HepG2 (cell line): Measurements from ENCODE around the gene PARN. TPM values are rescaled to one million over a fixed set of nuclear protein-coding genes. Genes with fewer than 3 reads are reported as not detected.
A peak's percentile ranks its signal among the peaks of the same experiment; 100 is the strongest.

Experiments
- BRCA1 ChIP-seq: sonication (generic); formaldehyde crosslinking; IDR thresholded peaks from 2 replicates; pipeline ENCODE4 v1.4.0; 2020; ENCODE audit warnings: missing genetic modification reagents
- CBFB ChIP-seq: sonication (generic); formaldehyde crosslinking; IDR thresholded peaks from 2 replicates; pipeline ENCODE4 v1.4.0; 2020; ENCODE audit warnings: missing genetic modification reagents
- CEBPG ChIP-seq: IDR thresholded peaks from 2 replicates; pipeline ENCODE4 v1.6.1; 2016
- CREB1 ChIP-seq, 2 experiments: fragments of 450-650 bp in 1 of 2; IDR thresholded peaks; 2 replicates each; pipeline ENCODE4 v1.6.1; 2016 to 2017; ENCODE audit warnings: control low read depth in 1 of 2, mild to moderate bottlenecking in 1 of 2, missing compliant biosample characterization in 1 of 2, missing genetic modification characterization in 1 of 2
- HDAC2 ChIP-seq: sonication (generic); formaldehyde crosslinking; IDR thresholded peaks from 2 replicates; pipeline ENCODE4 v1.4.0; 2020; ENCODE audit warnings: missing genetic modification reagents
- NFATC3 ChIP-seq: sonication (generic); formaldehyde crosslinking; IDR thresholded peaks from 2 replicates; pipeline ENCODE4 v1.5.1; 2020; ENCODE audit warnings: mild to moderate bottlenecking, missing genetic modification reagents
- NFIC ChIP-seq: IDR thresholded peaks from 2 replicates; pipeline ENCODE4 v1.6.1; 2012; ENCODE audit warnings: mild to moderate bottlenecking, low read length, inconsistent platforms
- SNAPC4 ChIP-seq: sonication (generic); formaldehyde crosslinking; IDR thresholded peaks from 2 replicates; pipeline ENCODE4 v1.4.0; 2020; ENCODE audit warnings: mild to moderate bottlenecking, missing genetic modification reagents
- SUZ12 ChIP-seq: fragments of 150-350 bp; IDR thresholded peaks from 2 replicates; pipeline ENCODE4 v1.6.1; 2014; ENCODE audit warnings: low read depth, low read length
- TBP ChIP-seq: sonication (generic); formaldehyde crosslinking; IDR thresholded peaks from 2 replicates; pipeline ENCODE4 v1.5.0; 2020; ENCODE audit warnings: missing genetic modification reagents
- THYN1 ChIP-seq: sonication (generic); formaldehyde crosslinking; IDR thresholded peaks from 2 replicates; pipeline ENCODE4 v1.8.1; 2023; ENCODE audit warnings: low read depth, mild to moderate bottlenecking, moderate library complexity, missing genetic modification reagents, borderline replicate concordance
- YEATS4 ChIP-seq: sonication (generic); formaldehyde crosslinking; IDR thresholded peaks from 2 replicates; pipeline ENCODE4 v1.4.0; 2020; ENCODE audit warnings: missing genetic modification reagents, borderline replicate concordance
- ZNF10 ChIP-seq: sonication (generic); formaldehyde crosslinking; IDR thresholded peaks from 2 replicates; pipeline ENCODE4 v1.4.0; 2020; ENCODE audit warnings: mild to moderate bottlenecking, low read depth, missing genetic modification reagents, borderline replicate concordance
- ZNF552 ChIP-seq: sonication (generic); formaldehyde crosslinking; IDR thresholded peaks from 2 replicates; pipeline ENCODE4 v1.9.0; 2022; ENCODE audit warnings: missing genetic modification reagents, mild to moderate bottlenecking, borderline replicate concordance
- ZNF569 ChIP-seq: sonication (generic); formaldehyde crosslinking; IDR thresholded peaks from 2 replicates; pipeline ENCODE4 v1.5.0; 2020; ENCODE audit warnings: mild to moderate bottlenecking, missing genetic modification reagents, moderate library complexity, borderline replicate concordance
- ZNF614 ChIP-seq: IDR thresholded peaks from 2 replicates; pipeline ENCODE4 v1.6.1; 2018; ENCODE audit warnings: missing biosample characterization, missing genetic modification reagents, inconsistent platforms, borderline replicate concordance
- ZNF703 ChIP-seq: sonication (generic); formaldehyde crosslinking; IDR thresholded peaks from 2 replicates; pipeline ENCODE4 v1.5.1; 2020; ENCODE audit warnings: missing genetic modification reagents, mild to moderate bottlenecking, moderate library complexity, borderline replicate concordance
- polyA plus RNA-seq, 8 experiments: library from polyadenylated mRNA; depleted of rRNA in 3 of 8; stranded (reverse) in 7 of 8; unstranded in 1 of 8; fragments of >200 nt; fragmentation: Illumina TruSeq in 4 of 8; extraction: Trizol in 4 of 8; gene quantifications; 2 replicates each; pipeline versions ENCODE4 v1.2.1 to v1.2.3, GENCODE V29; 2011 to 2016; ENCODE audit warnings: low read depth in 4 of 8, missing spikeins in 1 of 8, mixed read lengths in 1 of 8; ENCODE audit not compliant: insufficient read depth in 1 of 8
- total RNA-seq, 5 experiments: library from RNA; depleted of rRNA; stranded (reverse); fragments of >200 nt; fragmentation: Illumina TruSeq; extraction: Trizol; gene quantifications; 2 replicates each; pipeline ENCODE4 v1.2.3, GENCODE V29; 2016; ENCODE audit warnings: low read depth in 1 of 5
- TF ChIP-seq, protein P1 (sequence below): sonication (generic); formaldehyde crosslinking; IDR thresholded peaks from 2 replicates; pipeline ENCODE4 v1.5.1; 2020; ENCODE audit warnings: mild to moderate bottlenecking, missing genetic modification reagents, moderate library complexity
- TF ChIP-seq, protein P2 (sequence below): sonication (generic); formaldehyde crosslinking; conservative IDR thresholded peaks from 2 replicates; pipeline ENCODE4 v1.8.1; 2023; ENCODE audit warnings: missing genetic modification reagents

The PARN gene
- total and polyA plus RNA-seq, 2 of the 13 experiments (the other 11 are each of a cell fraction or from before 2014, with no cell fraction given) = 13.3 to 47.6 TPM

GRCh38 chr16:14564861-14565687 is 65.0 kb downstream of the PARN start (continued):
- TF ChIP-seq, protein P1, sequence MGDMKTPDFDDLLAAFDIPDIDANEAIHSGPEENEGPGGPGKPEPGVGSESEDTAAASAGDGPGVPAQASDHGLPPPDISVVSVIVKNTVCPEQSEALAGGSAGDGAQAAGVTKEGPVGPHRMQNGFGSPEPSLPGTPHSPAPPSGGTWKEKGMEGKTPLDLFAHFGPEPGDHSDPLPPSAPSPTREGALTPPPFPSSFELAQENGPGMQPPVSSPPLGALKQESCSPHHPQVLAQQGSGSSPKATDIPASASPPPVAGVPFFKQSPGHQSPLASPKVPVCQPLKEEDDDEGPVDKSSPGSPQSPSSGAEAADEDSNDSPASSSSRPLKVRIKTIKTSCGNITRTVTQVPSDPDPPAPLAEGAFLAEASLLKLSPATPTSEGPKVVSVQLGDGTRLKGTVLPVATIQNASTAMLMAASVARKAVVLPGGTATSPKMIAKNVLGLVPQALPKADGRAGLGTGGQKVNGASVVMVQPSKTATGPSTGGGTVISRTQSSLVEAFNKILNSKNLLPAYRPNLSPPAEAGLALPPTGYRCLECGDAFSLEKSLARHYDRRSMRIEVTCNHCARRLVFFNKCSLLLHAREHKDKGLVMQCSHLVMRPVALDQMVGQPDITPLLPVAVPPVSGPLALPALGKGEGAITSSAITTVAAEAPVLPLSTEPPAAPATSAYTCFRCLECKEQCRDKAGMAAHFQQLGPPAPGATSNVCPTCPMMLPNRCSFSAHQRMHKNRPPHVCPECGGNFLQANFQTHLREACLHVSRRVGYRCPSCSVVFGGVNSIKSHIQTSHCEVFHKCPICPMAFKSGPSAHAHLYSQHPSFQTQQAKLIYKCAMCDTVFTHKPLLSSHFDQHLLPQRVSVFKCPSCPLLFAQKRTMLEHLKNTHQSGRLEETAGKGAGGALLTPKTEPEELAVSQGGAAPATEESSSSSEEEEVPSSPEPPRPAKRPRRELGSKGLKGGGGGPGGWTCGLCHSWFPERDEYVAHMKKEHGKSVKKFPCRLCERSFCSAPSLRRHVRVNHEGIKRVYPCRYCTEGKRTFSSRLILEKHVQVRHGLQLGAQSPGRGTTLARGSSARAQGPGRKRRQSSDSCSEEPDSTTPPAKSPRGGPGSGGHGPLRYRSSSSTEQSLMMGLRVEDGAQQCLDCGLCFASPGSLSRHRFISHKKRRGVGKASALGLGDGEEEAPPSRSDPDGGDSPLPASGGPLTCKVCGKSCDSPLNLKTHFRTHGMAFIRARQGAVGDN (CRISPR knock-in tag) = no peak
- TF ChIP-seq ZNF552 (no peak), NFATC3 (CRISPR knock-in tag) (no peak), ZNF703 (CRISPR knock-in tag) (no peak), ZNF614 (CRISPR knock-in tag) (peak; percentile 29; the same call in 1 of the 2 replicates), BRCA1 (CRISPR knock-in tag) (no peak), ZNF10 (CRISPR knock-in tag) (no peak), CREB1 (IDR thresholded peaks at IDR 0.05) (no peak), CREB1 (CRISPR knock-in tag; IDR thresholded peaks at IDR 0.05) (0 out of 2 replicates have a peak, but pooled peaks have one; percentile 50), TBP (CRISPR knock-in tag) (no peak), SNAPC4 (CRISPR knock-in tag) (no peak), THYN1 (CRISPR knock-in tag) (no peak), HDAC2 (CRISPR knock-in tag) (no peak), CBFB (CRISPR knock-in tag) (no peak), NFIC (peak; percentile 18; the same call in 1 of the 2 replicates), YEATS4 (CRISPR knock-in tag) (no peak), SUZ12 (no peak), CEBPG (peak; percentile 19; the same call in 1 of the 2 replicates), ZNF569 (CRISPR knock-in tag) (no peak)
- TF ChIP-seq, protein P2, sequence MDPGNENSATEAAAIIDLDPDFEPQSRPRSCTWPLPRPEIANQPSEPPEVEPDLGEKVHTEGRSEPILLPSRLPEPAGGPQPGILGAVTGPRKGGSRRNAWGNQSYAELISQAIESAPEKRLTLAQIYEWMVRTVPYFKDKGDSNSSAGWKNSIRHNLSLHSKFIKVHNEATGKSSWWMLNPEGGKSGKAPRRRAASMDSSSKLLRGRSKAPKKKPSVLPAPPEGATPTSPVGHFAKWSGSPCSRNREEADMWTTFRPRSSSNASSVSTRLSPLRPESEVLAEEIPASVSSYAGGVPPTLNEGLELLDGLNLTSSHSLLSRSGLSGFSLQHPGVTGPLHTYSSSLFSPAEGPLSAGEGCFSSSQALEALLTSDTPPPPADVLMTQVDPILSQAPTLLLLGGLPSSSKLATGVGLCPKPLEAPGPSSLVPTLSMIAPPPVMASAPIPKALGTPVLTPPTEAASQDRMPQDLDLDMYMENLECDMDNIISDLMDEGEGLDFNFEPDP = 0 out of 2 replicates have a peak, but pooled peaks have one; percentile 58
